ENCODE data around the gene PSG6.
"Not testable (repeated sequence)": the region's sequence is repeated elsewhere in the genome, so short reads cannot be mapped to it uniquely, and the experiment has no call there.

PSG6 gene

GRCh38 chr19:42917634-42918033, at the start of gene PSG6:
PSG6 (minus strand) TSS chr19:42917894; CDS start chr19:42917792, 102 bp downstream.
- DNase-seq (ENCODE audit: low spot score), result not testable (repeated sequence)

- no peak for DNase-seq (ENCODE audit: low spot score)
Observed at GRCh38 chr19:42965176-42965575, 47.5 kb upstream of the PSG6 start.

- no peak for DNase-seq (ENCODE audit: low spot score)
Observed at GRCh38 chr19:42961119-42961518, 43.4 kb upstream of the PSG6 start.

GRCh38 chr19:42952126-42952525, 34.4 kb upstream of the PSG6 start:
- not testable (repeated sequence) for DNase-seq (ENCODE audit: low spot score)

GRCh38 chr19:42951476-42951875, 33.8 kb upstream of the PSG6 start:
- DNase-seq (ENCODE audit: low spot score), result not testable (repeated sequence)

GRCh38 chr19:42942187-42942789, 24.6 kb upstream of the PSG6 start:
- DNase-seq (ENCODE audit: low spot score), result no peak

- not testable (repeated sequence) for DNase-seq (ENCODE audit: low spot score)
Observed at GRCh38 chr19:42937107-42937506, 19.4 kb upstream of the PSG6 start, which contains the start of gene PSG7. PSG7 (minus strand) TSS chr19:42937207; CDS start chr19:42937076, 131 bp downstream.

- not testable (repeated sequence) for DNase-seq (ENCODE audit: low spot score)
Observed at GRCh38 chr19:42934726-42935125, 17.0 kb upstream of the PSG6 start.

GRCh38 chr19:42934183-42934582, 16.5 kb upstream of the PSG6 start:
- DNase-seq (ENCODE audit: low spot score), result not testable (repeated sequence)

- DNase-seq (ENCODE audit: low spot score), result not testable (repeated sequence)
Observed at GRCh38 chr19:42933412-42933811, 15.7 kb upstream of the PSG6 start.

GRCh38 chr19:42932485-42933101, 14.9 kb upstream of the PSG6 start:
- DNase-seq (ENCODE audit: low spot score), result not testable (repeated sequence)

GRCh38 chr19:42930214-42930613, 12.5 kb upstream of the PSG6 start:
- not testable (repeated sequence) for DNase-seq (ENCODE audit: low spot score)

- DNase-seq (ENCODE audit: low spot score), result no peak
Observed at GRCh38 chr19:42928896-42929295, 11.2 kb upstream of the PSG6 start.

- no peak for DNase-seq (ENCODE audit: low spot score)
Observed at GRCh38 chr19:42926781-42927180, 9.1 kb upstream of the PSG6 start.

- not testable (repeated sequence) for DNase-seq (ENCODE audit: low spot score)
Observed at GRCh38 chr19:42923106-42923505, 5.4 kb upstream of the PSG6 start.

GRCh38 chr19:42920971-42921370, 3.3 kb upstream of the PSG6 start:
- not testable (repeated sequence) for DNase-seq (ENCODE audit: low spot score)

- DNase-seq (ENCODE audit: low spot score), result no peak
Observed at GRCh38 chr19:42919757-42920079, 2.0 kb upstream of the PSG6 start.

GRCh38 chr19:42919070-42919756, 1.5 kb upstream of the PSG6 start:
- DNase-seq (ENCODE audit: low spot score), result not testable (repeated sequence)

- DNase-seq (ENCODE audit: low spot score), result not testable (repeated sequence)
Observed at GRCh38 chr19:42918377-42919069, 829 bp upstream of the PSG6 start.

- DNase-seq (ENCODE audit: low spot score), result not testable (repeated sequence)
Observed at GRCh38 chr19:42916931-42917330, 763 bp downstream of the PSG6 start.

- not testable (repeated sequence) for DNase-seq (ENCODE audit: low spot score)
Observed at GRCh38 chr19:42913516-42913915, 4.2 kb downstream of the PSG6 start.

- DNase-seq (ENCODE audit: low spot score), result not testable (repeated sequence)
Observed at GRCh38 chr19:42912941-42913340, 4.8 kb downstream of the PSG6 start.

- not testable (repeated sequence) for DNase-seq (ENCODE audit: low spot score)
Observed at GRCh38 chr19:42911731-42912130, 6.0 kb downstream of the PSG6 start.
